AG09309 (cell line): ENCODE results near the gene ERGIC1.

Experiments used
- DNase-seq: peaks from one replicate; pipeline ENCODE4 v3.0.0-alpha.2; 2010; ENCODE audit warnings: low read depth
- H3K4me3 ChIP-seq: 2 replicates; pipeline ENCODE4 v1.5.1; 2011; ENCODE audit warnings: mild to moderate bottlenecking, low read depth, low read length, moderate library complexity; ENCODE audit not compliant: control insufficient read depth
- TF ChIP-seq, protein P1 (sequence below): IDR thresholded peaks from 2 replicates; pipeline ENCODE4 v1.5.1; 2011; ENCODE audit warnings: mild to moderate bottlenecking, low read depth, low read length, inconsistent platforms; ENCODE audit not compliant: insufficient read depth, control insufficient read depth; ENCODE audit errors: missing control alignments

The ERGIC1 gene

DNA sequence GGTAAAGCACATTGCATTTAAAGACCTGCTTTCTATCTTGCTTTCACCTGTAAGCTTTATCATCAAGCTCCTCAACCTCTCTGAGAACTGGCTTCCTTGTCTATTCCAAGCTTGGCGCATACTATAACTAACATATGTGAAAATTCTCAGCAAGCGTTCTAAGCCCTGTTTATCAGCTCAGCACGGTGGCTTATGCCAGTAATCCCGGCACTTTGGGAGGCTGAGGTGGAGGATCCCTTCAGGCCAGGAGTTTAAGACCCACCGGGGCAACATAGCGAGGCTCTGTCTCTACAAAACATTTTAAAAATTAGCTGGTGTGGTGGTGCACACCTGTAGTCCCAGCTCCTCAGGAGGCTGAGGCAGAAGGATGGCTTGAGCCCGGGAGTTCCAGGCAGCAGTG, 147.9 kb downstream of the ERGIC1 start:
- H3K4me3 ChIP-seq = no peak overlapping the region
- DNase-seq = no peak
- TF ChIP-seq, protein P1, sequence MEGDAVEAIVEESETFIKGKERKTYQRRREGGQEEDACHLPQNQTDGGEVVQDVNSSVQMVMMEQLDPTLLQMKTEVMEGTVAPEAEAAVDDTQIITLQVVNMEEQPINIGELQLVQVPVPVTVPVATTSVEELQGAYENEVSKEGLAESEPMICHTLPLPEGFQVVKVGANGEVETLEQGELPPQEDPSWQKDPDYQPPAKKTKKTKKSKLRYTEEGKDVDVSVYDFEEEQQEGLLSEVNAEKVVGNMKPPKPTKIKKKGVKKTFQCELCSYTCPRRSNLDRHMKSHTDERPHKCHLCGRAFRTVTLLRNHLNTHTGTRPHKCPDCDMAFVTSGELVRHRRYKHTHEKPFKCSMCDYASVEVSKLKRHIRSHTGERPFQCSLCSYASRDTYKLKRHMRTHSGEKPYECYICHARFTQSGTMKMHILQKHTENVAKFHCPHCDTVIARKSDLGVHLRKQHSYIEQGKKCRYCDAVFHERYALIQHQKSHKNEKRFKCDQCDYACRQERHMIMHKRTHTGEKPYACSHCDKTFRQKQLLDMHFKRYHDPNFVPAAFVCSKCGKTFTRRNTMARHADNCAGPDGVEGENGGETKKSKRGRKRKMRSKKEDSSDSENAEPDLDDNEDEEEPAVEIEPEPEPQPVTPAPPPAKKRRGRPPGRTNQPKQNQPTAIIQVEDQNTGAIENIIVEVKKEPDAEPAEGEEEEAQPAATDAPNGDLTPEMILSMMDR = no peak

DNA sequence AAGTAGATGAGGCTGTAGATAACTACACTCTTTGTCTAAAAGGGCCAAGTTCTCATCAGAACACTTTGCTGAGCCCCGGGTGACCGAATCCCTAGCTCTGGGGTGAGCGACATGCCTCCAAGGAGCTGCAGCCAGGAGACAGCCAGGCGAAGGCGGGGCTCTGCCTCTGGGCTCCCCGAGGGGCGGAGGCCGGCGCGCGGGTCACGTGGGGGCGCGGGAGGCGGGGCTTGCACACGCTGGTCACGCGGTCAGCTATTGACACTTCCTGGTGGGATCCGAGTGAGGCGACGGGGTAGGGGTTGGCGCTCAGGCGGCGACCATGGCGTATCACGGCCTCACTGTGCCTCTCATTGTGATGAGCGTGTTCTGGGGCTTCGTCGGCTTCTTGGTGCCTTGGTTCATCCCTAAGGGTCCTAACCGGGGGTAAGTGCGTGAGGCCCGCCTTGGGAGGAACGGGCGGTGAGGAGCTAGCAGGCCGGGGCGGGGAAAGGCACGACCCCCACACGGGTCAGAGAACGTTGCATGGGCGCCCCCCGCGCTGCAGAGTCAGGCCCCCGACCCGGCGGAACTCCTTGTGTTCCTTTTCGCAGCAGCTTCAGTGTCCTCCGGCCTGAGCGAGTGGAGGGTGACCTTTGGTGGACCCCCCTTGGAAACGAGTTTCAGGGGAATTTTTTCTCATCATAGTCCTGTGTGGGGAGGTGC, 149.6 kb downstream of the ERGIC1 start, which contains the start of gene ATP6V0E1:
Gene ATP6V0E1, plus strand, starts transcription at position 230 of the 702 bp plus-strand sequence. Its CDS starts 90 bp downstream, at position 320.
- TF ChIP-seq, protein P1 = no peak
- peak; percentile 57 for DNase-seq
- peak within 1 kb of the TSS; percentile 99 for H3K4me3 ChIP-seq

DNA sequence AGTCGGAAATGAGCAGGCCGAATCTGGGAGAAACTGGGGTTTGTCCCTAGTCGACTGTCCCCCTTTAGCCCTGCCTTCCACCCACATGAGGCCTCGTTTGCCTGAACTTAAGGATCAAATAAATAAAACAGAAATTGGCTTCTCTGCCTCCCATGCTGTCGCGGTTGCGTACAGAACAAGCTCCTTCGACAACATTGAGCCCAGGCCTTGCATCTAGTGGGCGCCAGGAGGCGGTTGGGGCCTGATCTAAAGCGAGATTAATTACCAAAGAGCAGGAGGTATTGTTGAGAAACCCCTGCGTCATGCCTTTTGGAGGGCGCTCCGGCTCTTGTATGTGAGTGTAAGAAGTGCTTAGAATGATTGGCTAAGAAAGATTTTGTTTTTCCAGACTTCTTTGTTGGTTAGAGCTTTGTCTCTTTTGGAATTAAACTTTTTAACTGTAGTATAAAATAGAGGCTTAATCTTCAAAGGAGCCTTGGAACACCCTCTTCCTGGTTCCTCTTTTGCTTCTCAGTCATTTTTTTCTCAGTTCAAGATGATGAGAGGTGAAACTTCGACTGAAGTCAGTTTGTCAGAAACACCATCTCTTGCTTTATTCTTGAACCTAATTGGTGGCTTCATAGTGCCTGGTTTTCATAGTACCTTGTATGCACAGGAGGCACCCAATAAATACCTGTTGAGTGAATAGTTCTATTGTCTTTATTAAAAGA, 150.3 kb downstream of the ERGIC1 start:
- TF ChIP-seq, protein P1 = peak; percentile 73
- peak; percentile 79 for DNase-seq
- H3K4me3 ChIP-seq = peak overlapping the region; percentile 99

DNA sequence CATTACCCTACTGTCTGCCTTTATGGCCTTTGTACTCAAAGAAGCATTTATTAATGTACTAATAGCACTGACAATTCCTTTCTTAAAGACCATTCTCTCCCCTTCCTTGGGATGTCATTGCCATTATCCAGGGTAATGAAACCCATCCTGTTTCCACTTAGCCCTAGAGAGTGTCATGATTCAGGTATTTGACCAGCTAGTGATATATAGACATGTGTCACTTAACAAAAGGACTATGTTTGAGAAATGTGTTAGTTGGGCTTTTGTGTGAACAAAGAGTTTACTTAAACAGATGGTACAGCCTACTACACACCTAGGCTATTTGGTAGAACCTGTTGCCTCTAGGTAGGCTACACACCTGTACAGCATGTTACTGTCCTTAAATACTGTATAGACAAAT, 151.5 kb downstream of the ERGIC1 start:
- no peak for DNase-seq
- H3K4me3 ChIP-seq = no peak overlapping the region
- TF ChIP-seq, protein P1 = no peak

DNA sequence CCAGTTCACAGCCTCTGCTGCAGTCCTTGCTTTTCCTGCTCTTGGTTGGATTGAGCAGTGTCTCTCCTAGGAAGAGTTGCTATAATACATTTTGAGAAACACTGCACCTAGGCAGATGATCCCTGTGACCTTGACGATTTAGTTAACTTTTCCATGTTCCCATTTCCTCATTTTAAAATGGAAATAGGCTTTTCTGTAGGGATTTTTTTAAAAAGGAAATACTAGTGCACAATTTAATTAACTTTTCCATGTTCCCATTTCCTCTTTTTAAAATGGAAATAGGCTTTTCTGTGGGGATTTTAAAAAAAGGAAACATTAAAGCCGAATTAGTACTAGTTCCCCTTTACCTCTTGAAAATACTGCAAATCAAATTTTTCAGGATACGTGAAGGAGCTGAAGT, 154.2 kb downstream of the ERGIC1 start:
- H3K4me3 ChIP-seq = no peak overlapping the region
- DNase-seq = no peak
- TF ChIP-seq, protein P1 = no peak

DNA sequence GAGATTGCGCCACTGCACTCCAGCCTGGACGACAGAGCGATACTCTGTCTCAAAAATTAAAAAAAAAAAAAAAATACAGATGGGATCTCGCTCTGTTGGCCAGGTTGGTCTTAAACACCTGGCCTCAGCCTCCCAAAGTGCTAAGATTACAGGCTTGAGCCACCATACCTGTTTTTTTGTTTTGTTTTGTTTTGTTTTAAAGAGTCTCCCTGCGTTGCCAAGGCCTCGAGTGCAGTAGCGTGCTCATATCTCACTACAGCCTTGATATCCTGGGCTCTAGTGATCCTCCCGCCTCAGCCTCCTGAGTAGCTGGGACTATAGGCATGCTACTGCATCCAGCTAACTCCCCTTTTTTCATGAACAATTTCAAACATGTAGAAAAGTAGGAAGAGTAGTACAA, 156.7 kb downstream of the ERGIC1 start:
- H3K4me3 ChIP-seq = no peak overlapping the region
- TF ChIP-seq, protein P1 = no peak
- no peak for DNase-seq
